Smooth muscle cell (in vitro differentiated cells): ENCODE results near the gene GTF3C1. TPM values are rescaled to one million over a fixed set of nuclear protein-coding genes. Genes with fewer than 3 reads are reported as not detected.
A peak's percentile ranks its signal among the peaks of the same experiment; 100 is the strongest.

Source experiments
- DNase-seq: peaks from one replicate; lab custom pipeline; 2025; ENCODE audit not compliant: unreplicated experiment; lab: John Stamatoyannopoulos, UW
- H2AFZ ChIP-seq: fragments of 200-600 bp; sonication (generic); 2 replicates; pipeline ENCODE4 v1.6.0; 2016; ENCODE audit warnings: antibody characterized with exemption, low read depth, mild to moderate bottlenecking
- H3F3A ChIP-seq: fragments of 200-600 bp; sonication (generic); 2 replicates; pipeline ENCODE4 v1.6.0; 2017; ENCODE audit warnings: antibody characterized with exemption, low read depth
- H3K27ac ChIP-seq: fragments of 200-600 bp; sonication (generic); 2 replicates; pipeline ENCODE4 v1.5.1; 2016; ENCODE audit warnings: low read depth, mild to moderate bottlenecking
- H3K27me3 ChIP-seq: fragments of 200-600 bp; sonication (generic); 2 replicates; pipeline ENCODE4 v1.6.1; 2016; ENCODE audit warnings: low read depth, mild to moderate bottlenecking
- H3K36me3 ChIP-seq: fragments of 200-600 bp; sonication (generic); 2 replicates; pipeline ENCODE4 v1.5.1; 2016; ENCODE audit warnings: low read depth
- H3K4me1 ChIP-seq: fragments of 200-600 bp; sonication (generic); 2 replicates; pipeline ENCODE4 v1.5.1; 2016; ENCODE audit warnings: low read depth
- H3K4me2 ChIP-seq: fragments of 200-600 bp; sonication (generic); 2 replicates; pipeline ENCODE4 v1.6.0; 2016; ENCODE audit warnings: mild to moderate bottlenecking
- H3K4me3 ChIP-seq: fragments of 200-600 bp; sonication (generic); 2 replicates; pipeline ENCODE4 v1.5.1; 2016; ENCODE audit warnings: mild to moderate bottlenecking
- H3K79me2 ChIP-seq: fragments of 200-600 bp; sonication (generic); 2 replicates; pipeline ENCODE4 v1.6.0; 2016; ENCODE audit warnings: low read depth, mild to moderate bottlenecking
- H3K9ac ChIP-seq: fragments of 200-600 bp; sonication (generic); 2 replicates; pipeline ENCODE4 v1.6.0; 2016; ENCODE audit warnings: low read depth
- H3K9me3 ChIP-seq: fragments of 200-600 bp; sonication (generic); replicated peaks from 2 replicates; pipeline ENCODE4 v1.5.1; 2016; ENCODE audit warnings: low read depth
- H4K20me1 ChIP-seq: fragments of 200-600 bp; sonication (generic); 2 replicates; pipeline ENCODE4 v1.6.0; 2016; ENCODE audit warnings: low read depth
- CTCF ChIP-seq: fragments of 200-600 bp; sonication (generic); IDR thresholded peaks from 2 replicates; pipeline ENCODE4 v1.5.1; 2017; ENCODE audit warnings: borderline replicate concordance, mild to moderate bottlenecking, antibody characterized with exemption; ENCODE audit not compliant: insufficient read depth, poor library complexity, severe bottlenecking
- WGBS: methylation state at CpG from one replicate; pipeline ENCODE4 v1.1.7; 2016; ENCODE audit warnings: low lambda C conversion rate; 5-methylcytosine and 5-hydroxymethylcytosine counted together
- polyA plus RNA-seq: library from polyadenylated mRNA; unstranded; fragments of >200 nt; fragmentation: Nextera tagmentation; extraction: Ambion mirVana; gene quantifications from 2 replicates; pipeline ENCODE4 v1.2.1, GENCODE V29; 2016
- total RNA-seq: library from RNA; depleted of rRNA; stranded (reverse); fragments of >200 nt; gene quantifications from 2 replicates; pipeline ENCODE4 v1.2.3, GENCODE V29; 2014

The GTF3C1 gene
- total RNA-seq (61.9 and 78.5 TPM in 2 replicates), polyA plus RNA-seq (47.1 and 47.6 TPM in 2 replicates)

DNA sequence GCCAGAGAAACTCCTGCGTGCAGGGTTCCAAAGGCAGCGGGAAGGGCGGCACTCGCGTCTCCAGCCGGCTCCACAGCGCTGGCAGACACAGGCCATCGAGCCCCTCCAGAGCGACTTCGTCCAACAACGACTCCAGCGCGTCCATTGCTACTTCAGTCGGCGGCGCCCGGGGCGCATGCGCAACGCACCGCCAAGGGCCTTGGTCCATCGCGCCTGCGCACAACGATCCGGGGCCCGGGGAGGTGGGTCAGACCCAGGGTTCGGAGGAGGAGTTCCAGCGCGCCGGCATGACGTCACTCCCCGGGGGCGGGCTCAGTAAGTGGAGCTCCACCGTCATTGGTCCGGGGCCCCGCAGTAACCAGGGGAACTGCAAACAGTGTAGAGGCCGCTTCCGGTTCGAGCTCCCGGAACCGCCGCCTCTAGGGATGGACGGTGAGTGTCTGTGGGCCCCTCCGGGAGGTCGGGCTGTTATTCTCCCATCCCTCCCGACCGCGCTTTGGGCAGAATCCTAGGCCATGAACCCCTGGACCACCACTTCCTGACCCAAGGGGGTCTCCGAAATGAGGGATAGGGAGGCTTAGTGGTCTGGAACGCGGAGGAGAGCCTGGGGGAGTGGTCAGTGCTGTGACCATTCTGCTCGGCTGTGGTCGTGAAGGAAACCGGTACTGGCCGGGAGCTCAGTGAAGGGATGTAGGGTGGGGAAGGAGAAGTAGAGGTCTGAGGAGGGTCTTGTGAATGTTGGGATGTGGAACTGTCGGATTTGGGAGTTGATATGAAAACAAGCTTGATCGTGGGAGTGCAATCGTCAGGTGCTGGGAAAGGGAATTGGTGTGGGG, at the start of gene GTF3C1, which contains the start of gene KATNIP:
Gene GTF3C1 (minus strand): TSS at position 168 of the 836 bp plus-strand sequence. CDS start 23 bp downstream, at position 145.
Gene KATNIP (plus strand): TSS at position 399 of the 836 bp plus-strand sequence. CDS start 27 bp downstream, at position 426.
- Histone ChIP-seq H3K36me3 (peaks cover 4% of the 10 kb centered on the region), H3K79me2 (peaks cover 54% of the 10 kb centered on the region), H3F3A (peaks cover 8% of the 10 kb centered on the region), H3K4me1 (peaks cover 15% of the 10 kb centered on the region), H3K27ac (peak within 1 kb of the TSS; percentile 76), H3K27me3 (no peaks in the 10 kb centered on the region), H3K4me3 (peak within 1 kb of the TSS; percentile 63), H2AFZ (peak within 1 kb of the TSS; percentile 72), H3K9ac (peak within 1 kb of the TSS; percentile 85), H3K4me2 (peak within 1 kb of the TSS; percentile 90), H4K20me1 (peaks cover 43% of the 10 kb centered on the region), H3K9me3 (no peaks in the 10 kb centered on the region)
- no peak for TF ChIP-seq CTCF
- peak; percentile 99 for DNase-seq
- 1% methylated on average over 51 of the region's 59 CpGs for WGBS

- Histone ChIP-seq H3F3A (no peaks in the 10 kb centered on the region), H3K4me1 (peaks cover 5% of the 10 kb centered on the region), H3K9ac (no peak overlapping the region), H3K9me3 (no peaks in the 10 kb centered on the region), H3K79me2 (no peaks in the 10 kb centered on the region), H3K36me3 (no peaks in the 10 kb centered on the region), H3K4me3 (no peak overlapping the region), H4K20me1 (peaks cover 22% of the 10 kb centered on the region), H3K27ac (no peak overlapping the region), H3K4me2 (no peak overlapping the region), H2AFZ (no peak overlapping the region), H3K27me3 (no peaks in the 10 kb centered on the region)
- TF ChIP-seq CTCF: no peak
- DNase-seq: no peak
- 85% methylated on average over 10 of the region's 10 CpGs for WGBS
Observed at GRCh38 chr16:27598931-27599565, 49.3 kb upstream of the GTF3C1 start.

DNA sequence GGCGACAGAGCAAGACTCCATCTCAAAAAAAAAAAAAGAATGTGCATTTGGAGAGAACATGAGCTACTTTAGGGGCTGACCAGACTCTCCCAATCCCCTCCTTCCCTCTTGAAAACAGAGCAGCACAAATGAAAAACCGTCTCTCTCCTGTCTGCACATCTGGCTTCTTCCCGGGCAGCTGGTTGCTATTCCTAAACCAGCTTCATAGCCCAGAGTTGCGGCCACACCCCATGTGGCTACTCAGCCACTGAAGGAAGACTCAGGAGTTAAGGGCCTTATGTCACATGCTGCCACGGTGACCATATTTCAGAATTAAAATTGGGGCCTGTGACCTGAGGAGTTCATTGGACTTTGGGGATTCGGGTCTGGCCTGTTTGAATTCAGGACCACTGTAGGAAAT, 48.5 kb upstream of the GTF3C1 start:
- no peaks in the 10 kb centered on the region for H3K36me3 ChIP-seq
- H3K4me3 ChIP-seq: no peak overlapping the region
- no peak overlapping the region for H3K4me2 ChIP-seq
- no peak for DNase-seq
- H2AFZ ChIP-seq: no peak overlapping the region
- H3K4me1 ChIP-seq: peaks cover 5% of the 10 kb centered on the region
- no peaks in the 10 kb centered on the region for H3K27me3 ChIP-seq
- no peaks in the 10 kb centered on the region for H3F3A ChIP-seq
- H4K20me1 ChIP-seq: peaks cover 18% of the 10 kb centered on the region
- no peaks in the 10 kb centered on the region for H3K9me3 ChIP-seq
- 94% methylated on average over 6 of the region's 6 CpGs for WGBS
- no peak overlapping the region for H3K27ac ChIP-seq
- TF ChIP-seq CTCF: no peak
- no peaks in the 10 kb centered on the region for H3K79me2 ChIP-seq
- H3K9ac ChIP-seq: no peak overlapping the region
